ENCODE results near the gene RTEL1.

Gene RTEL1

GRCh38 chr20:63694584-63695423 is 36.7 kb downstream of the RTEL1 start:
- WGBS (ENCODE audit: extremely low coverage, insufficient coverage, insufficient read length), result no CpG with 5 or more reads among the region's 37 CpGs
- H3K9ac ChIP-seq (ENCODE audit: low read length), result no peak overlapping the region

GRCh38 chr20:63695424-63696305 is 37.6 kb downstream of the RTEL1 start:
- no peak overlapping the region for H4K12ac ChIP-seq (ENCODE audit: low read depth, low read length)
- H2BK5ac ChIP-seq (ENCODE audit: low read depth, low read length, poor library complexity), result no peak overlapping the region
- no peak overlapping the region for H4K91ac ChIP-seq (ENCODE audit: low read depth, low read length)
- no CpG with 5 or more reads among the region's 25 CpGs for WGBS (ENCODE audit: extremely low coverage, insufficient coverage, insufficient read length)
- H2BK120ac ChIP-seq (ENCODE audit: insufficient read depth, low read length, poor library complexity), result no peak overlapping the region
- H2BK12ac ChIP-seq (ENCODE audit: low read length), result no peak overlapping the region
- no peak overlapping the region for H2AFZ ChIP-seq (ENCODE audit: insufficient read depth, low read length, poor library complexity)
- peaks cover 2 to 6% of the 10 kb centered on the region in 2 experiments for H3K36me3 ChIP-seq (ENCODE audit: control insufficient read depth in 1 of 2, insufficient read depth in 2 of 2, low read length in 2 of 2)
- H2AK5ac ChIP-seq (ENCODE audit: low read length), result no peak overlapping the region
- H3K27me3 ChIP-seq (ENCODE audit: insufficient read depth, low read length), result no peaks in the 10 kb centered on the region
- no peak overlapping the region for H3K23ac ChIP-seq (ENCODE audit: low read length)
- H3K9ac ChIP-seq (ENCODE audit: low read length), result no peak overlapping the region
- no peak overlapping the region for H4K8ac ChIP-seq (ENCODE audit: low read depth, low read length)
- no peak overlapping the region for H3K4ac ChIP-seq (ENCODE audit: low read depth, low read length)
- H3K27ac ChIP-seq (ENCODE audit: low read depth, low read length), result no peak overlapping the region
- no peak overlapping the region for H3K14ac ChIP-seq (ENCODE audit: low read length)
- peaks cover 6 to 11% of the 10 kb centered on the region in 2 experiments for H3K4me1 ChIP-seq (ENCODE audit: control insufficient read depth in 1 of 2, insufficient read depth in 2 of 2, low read length in 2 of 2)
- H3K9me3 ChIP-seq (ENCODE audit: insufficient read depth, low read depth, low read length), result peaks cover 3% of the 10 kb centered on the region
- H3K4me2 ChIP-seq (ENCODE audit: low read length), result no peak overlapping the region
- H3K79me1 ChIP-seq (ENCODE audit: low read length), result no peaks in the 10 kb centered on the region
- DNase-seq, result no peak
- H3K18ac ChIP-seq (ENCODE audit: low read length), result no peak overlapping the region
- H3K4me3 ChIP-seq (ENCODE audit: low read depth, low read length), result no peak overlapping the region
- no peaks in the 10 kb centered on the region for H3K79me2 ChIP-seq (ENCODE audit: control insufficient read depth, insufficient read depth, low read length, poor library complexity)

More at GRCh38 chr20:63694584-63695423, 36.7 kb downstream of the RTEL1 start:
- H3K4me3 ChIP-seq (ENCODE audit: low read depth, low read length), result no peak overlapping the region
- H4K91ac ChIP-seq (ENCODE audit: low read depth, low read length), result no peak overlapping the region
- DNase-seq, result no peak
- H2BK12ac ChIP-seq (ENCODE audit: low read length), result no peak overlapping the region
- no peak overlapping the region for H3K14ac ChIP-seq (ENCODE audit: low read length)
- no peak overlapping the region for H3K27ac ChIP-seq (ENCODE audit: low read depth, low read length)
- H2AFZ ChIP-seq (ENCODE audit: insufficient read depth, low read length, poor library complexity), result no peak overlapping the region
- H2BK120ac ChIP-seq (ENCODE audit: insufficient read depth, low read length, poor library complexity), result no peak overlapping the region
- no peak overlapping the region for H3K4ac ChIP-seq (ENCODE audit: low read depth, low read length)
- peaks cover 5 to 11% of the 10 kb centered on the region in 2 experiments for H3K4me1 ChIP-seq (ENCODE audit: control insufficient read depth in 1 of 2, insufficient read depth in 2 of 2, low read length in 2 of 2)
- no peak overlapping the region for H4K12ac ChIP-seq (ENCODE audit: low read depth, low read length)
- no peak overlapping the region for H3K4me2 ChIP-seq (ENCODE audit: low read length)
- H2BK5ac ChIP-seq (ENCODE audit: low read depth, low read length, poor library complexity), result no peak overlapping the region
- no peaks in the 10 kb centered on the region for H3K79me2 ChIP-seq (ENCODE audit: control insufficient read depth, insufficient read depth, low read length, poor library complexity)
- peaks cover 0 to 5% of the 10 kb centered on the region in 2 experiments for H3K36me3 ChIP-seq (ENCODE audit: control insufficient read depth in 1 of 2, insufficient read depth in 2 of 2, low read length in 2 of 2)
- no peaks in the 10 kb centered on the region for H3K27me3 ChIP-seq (ENCODE audit: insufficient read depth, low read length)
- no peak overlapping the region for H3K23ac ChIP-seq (ENCODE audit: low read length)
- H4K8ac ChIP-seq (ENCODE audit: low read depth, low read length), result no peak overlapping the region
- no peak overlapping the region for H3K18ac ChIP-seq (ENCODE audit: low read length)
- no peaks in the 10 kb centered on the region for H3K79me1 ChIP-seq (ENCODE audit: low read length)
- no peak overlapping the region for H2AK5ac ChIP-seq (ENCODE audit: low read length)
- H3K9me3 ChIP-seq (ENCODE audit: insufficient read depth, low read depth, low read length), result peaks cover 3% of the 10 kb centered on the region

GRCh38 chr20:63696306-63696627 is 38.2 kb downstream of the RTEL1 start:
- no peak overlapping the region for H2BK12ac ChIP-seq (ENCODE audit: low read length)
- H3K4me1 ChIP-seq (ENCODE audit: control insufficient read depth in 1 of 2, insufficient read depth in 2 of 2, low read length in 2 of 2), result peaks cover 6 to 11% of the 10 kb centered on the region in 2 experiments
- no peak overlapping the region for H3K4ac ChIP-seq (ENCODE audit: low read depth, low read length)
- H4K12ac ChIP-seq (ENCODE audit: low read depth, low read length), result no peak overlapping the region
- H3K79me2 ChIP-seq (ENCODE audit: control insufficient read depth, insufficient read depth, low read length, poor library complexity), result no peaks in the 10 kb centered on the region
- no peak overlapping the region for H3K18ac ChIP-seq (ENCODE audit: low read length)
- H3K23ac ChIP-seq (ENCODE audit: low read length), result no peak overlapping the region
- peaks cover 2 to 6% of the 10 kb centered on the region in 2 experiments for H3K36me3 ChIP-seq (ENCODE audit: control insufficient read depth in 1 of 2, insufficient read depth in 2 of 2, low read length in 2 of 2)
- peaks cover 3% of the 10 kb centered on the region for H3K9me3 ChIP-seq (ENCODE audit: insufficient read depth, low read depth, low read length)
- H2AK5ac ChIP-seq (ENCODE audit: low read length), result no peak overlapping the region
- no peaks in the 10 kb centered on the region for H3K79me1 ChIP-seq (ENCODE audit: low read length)
- no peak overlapping the region for H2AFZ ChIP-seq (ENCODE audit: insufficient read depth, low read length, poor library complexity)
- H3K4me3 ChIP-seq (ENCODE audit: low read depth, low read length), result no peak overlapping the region
- no peak overlapping the region for H3K9ac ChIP-seq (ENCODE audit: low read length)
- DNase-seq, result no peak
- H4K8ac ChIP-seq (ENCODE audit: low read depth, low read length), result no peak overlapping the region
- H2BK5ac ChIP-seq (ENCODE audit: low read depth, low read length, poor library complexity), result no peak overlapping the region
- no peak overlapping the region for H2BK120ac ChIP-seq (ENCODE audit: insufficient read depth, low read length, poor library complexity)
- no peak overlapping the region for H3K27ac ChIP-seq (ENCODE audit: low read depth, low read length)
- no peak overlapping the region for H4K91ac ChIP-seq (ENCODE audit: low read depth, low read length)
- H3K27me3 ChIP-seq (ENCODE audit: insufficient read depth, low read length), result no peaks in the 10 kb centered on the region
- no peak overlapping the region for H3K4me2 ChIP-seq (ENCODE audit: low read length)
- H3K14ac ChIP-seq (ENCODE audit: low read length), result no peak overlapping the region
- WGBS (ENCODE audit: extremely low coverage, insufficient coverage, insufficient read length), result no CpG with 5 or more reads among the region's 6 CpGs

GRCh38 chr20:63696628-63697356 is 38.7 kb downstream of the RTEL1 start, which contains the start of gene TNFRSF6B:
Gene TNFRSF6B, plus strand, starts transcription at chr20:63696652. Its CDS starts 116 bp downstream, at chr20:63696768.
- Histone ChIP-seq H3K9ac (ENCODE audit: low read length) (no peak within 1 kb of the TSS), H4K91ac (ENCODE audit: low read depth, low read length) (no peak within 1 kb of the TSS)
- WGBS (ENCODE audit: extremely low coverage, insufficient coverage, insufficient read length), result no CpG with 5 or more reads among the region's 52 CpGs

More at GRCh38 chr20:63696628-63697356, 38.7 kb downstream of the RTEL1 start, which contains the start of gene TNFRSF6B:
- Histone ChIP-seq H3K4me1 (ENCODE audit: control insufficient read depth in 1 of 2, insufficient read depth in 2 of 2, low read length in 2 of 2) (peaks cover 6 to 11% of the 10 kb centered on the region in 2 experiments), H2AK5ac (ENCODE audit: low read length) (no peak within 1 kb of the TSS), H3K27ac (ENCODE audit: low read depth, low read length) (no peak within 1 kb of the TSS), H3K4me3 (ENCODE audit: low read depth, low read length) (no peak within 1 kb of the TSS), H3K79me2 (ENCODE audit: control insufficient read depth, insufficient read depth, low read length, poor library complexity) (no peaks in the 10 kb centered on the region), H2BK120ac (ENCODE audit: insufficient read depth, low read length, poor library complexity) (no peak within 1 kb of the TSS), H3K18ac (ENCODE audit: low read length) (no peak within 1 kb of the TSS), H2BK5ac (ENCODE audit: low read depth, low read length, poor library complexity) (no peak within 1 kb of the TSS), H3K9me3 (ENCODE audit: insufficient read depth, low read depth, low read length) (peaks cover 3% of the 10 kb centered on the region), H3K4ac (ENCODE audit: low read depth, low read length) (no peak within 1 kb of the TSS), H3K79me1 (ENCODE audit: low read length) (no peaks in the 10 kb centered on the region), H3K14ac (ENCODE audit: low read length) (no peak within 1 kb of the TSS), H2BK12ac (ENCODE audit: low read length) (no peak within 1 kb of the TSS), H3K36me3 (ENCODE audit: control insufficient read depth in 1 of 2, insufficient read depth in 2 of 2, low read length in 2 of 2) (peaks cover 2 to 6% of the 10 kb centered on the region in 2 experiments), H3K4me2 (ENCODE audit: low read length) (no peak within 1 kb of the TSS), H4K12ac (ENCODE audit: low read depth, low read length) (peak within 1 kb of the TSS; percentile 8), H4K8ac (ENCODE audit: low read depth, low read length) (no peak within 1 kb of the TSS), H3K27me3 (ENCODE audit: insufficient read depth, low read length) (no peaks in the 10 kb centered on the region), H2AFZ (ENCODE audit: insufficient read depth, low read length, poor library complexity) (peak within 1 kb of the TSS; percentile 5), H3K23ac (ENCODE audit: low read length) (no peak within 1 kb of the TSS)
- no peak for DNase-seq

All from trophoblast cell (in vitro differentiated cells and primary cell).